ENCODE measurements around the gene ATE1.
"Not testable (repeated sequence)": the region's sequence is repeated elsewhere in the genome, so short reads cannot be mapped to it uniquely, and the experiment has no call there.

Gene ATE1

DNA sequence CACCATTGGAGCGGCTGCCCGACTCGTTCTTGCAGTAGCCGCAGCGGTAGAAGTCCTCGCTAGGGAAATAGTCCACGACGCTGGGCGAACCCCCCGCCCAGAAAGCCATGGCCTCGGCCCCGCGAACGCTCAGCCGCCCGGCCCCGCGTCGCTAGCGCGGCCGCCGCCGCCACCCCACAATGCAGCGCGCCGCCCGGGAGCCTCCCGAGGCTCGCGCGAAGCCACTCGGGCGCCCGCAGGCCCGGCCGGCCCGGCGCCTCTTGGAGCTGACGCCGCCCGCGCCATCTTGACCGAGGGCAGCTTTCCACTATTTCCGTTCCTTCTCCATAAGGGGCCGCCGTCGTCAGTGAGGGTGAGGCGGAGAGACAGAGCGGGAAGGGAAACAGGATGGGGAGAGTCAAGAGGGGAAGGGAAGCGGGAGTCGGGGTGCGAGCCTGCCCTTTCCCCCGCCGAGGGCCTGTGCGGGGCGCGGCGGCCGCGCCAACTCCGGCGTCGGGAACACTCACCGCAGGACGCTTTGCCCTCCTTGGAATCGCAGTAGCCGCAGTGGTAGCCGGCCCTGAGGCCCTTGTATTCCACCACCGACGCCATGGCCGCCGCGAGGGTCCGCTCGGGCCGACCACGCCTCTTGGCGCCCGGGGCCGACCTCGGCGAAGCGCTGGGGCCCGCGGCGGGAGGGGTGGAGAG, at the start of gene ATE1:
Gene ATE1 (minus strand): TSS at position 191 of the 687 bp plus-strand sequence. CDS start 82 bp downstream, at position 109.
- no peaks in the 10 kb centered on the region for H3K9me3 ChIP-seq (ENCODE audit: control insufficient read depth in 1 of 2, low read length in 2 of 2)
- H3K36me3 ChIP-seq (ENCODE audit: control insufficient read depth in 1 of 2, insufficient read depth in 2 of 2, low read length in 2 of 2): peaks cover 0 to 5% of the 10 kb centered on the region in 2 donors
- H3K4me3 ChIP-seq (ENCODE audit: low read depth in 1 of 2, low read length in 2 of 2): peak within 1 kb of the TSS; percentile 88 to 95
- H3K9ac ChIP-seq (ENCODE audit: low read depth in 1 of 2, low read length in 2 of 2): peak within 1 kb of the TSS; percentile 97 to 98
- no peaks in the 10 kb centered on the region for H3K27me3 ChIP-seq (ENCODE audit: control insufficient read depth in 1 of 2, insufficient read depth in 2 of 2, low read length in 2 of 2)
- H3K27ac ChIP-seq (ENCODE audit: low read depth, low read length): peak within 1 kb of the TSS; percentile 92
- H3K4me1 ChIP-seq (ENCODE audit: control insufficient read depth in 1 of 2, insufficient read depth in 2 of 2, low read length in 2 of 2): peaks cover 5 to 33% of the 10 kb centered on the region in 2 donors

DNA sequence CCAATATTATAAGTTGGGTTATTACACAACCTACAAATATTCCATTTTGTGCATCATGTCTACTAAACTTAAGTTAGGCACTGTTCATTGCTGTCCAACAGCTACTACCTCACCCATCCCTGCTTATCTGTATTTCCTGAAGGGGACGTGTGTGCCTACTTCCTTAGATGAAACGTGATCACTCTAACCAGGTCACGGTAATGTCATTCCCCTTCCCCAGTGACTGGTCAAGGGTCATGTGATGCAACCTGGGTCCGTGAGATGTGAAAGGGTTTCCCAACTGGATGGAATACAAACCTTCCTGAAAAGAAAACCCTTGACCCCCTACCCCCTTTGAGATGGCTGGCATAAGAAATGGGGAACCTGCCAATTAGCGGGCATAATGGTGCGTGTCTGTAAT, 48.8 kb upstream of the ATE1 start:
- Histone ChIP-seq H3K36me3 (ENCODE audit: control insufficient read depth in 1 of 2, insufficient read depth in 2 of 2, low read length in 2 of 2) (peaks cover 0 to 1% of the 10 kb centered on the region in 2 donors), H3K27me3 (ENCODE audit: control insufficient read depth in 1 of 2, insufficient read depth in 2 of 2, low read length in 2 of 2) (no peaks in the 10 kb centered on the region), H3K27ac (ENCODE audit: low read depth, low read length) (no peak overlapping the region)

DNA sequence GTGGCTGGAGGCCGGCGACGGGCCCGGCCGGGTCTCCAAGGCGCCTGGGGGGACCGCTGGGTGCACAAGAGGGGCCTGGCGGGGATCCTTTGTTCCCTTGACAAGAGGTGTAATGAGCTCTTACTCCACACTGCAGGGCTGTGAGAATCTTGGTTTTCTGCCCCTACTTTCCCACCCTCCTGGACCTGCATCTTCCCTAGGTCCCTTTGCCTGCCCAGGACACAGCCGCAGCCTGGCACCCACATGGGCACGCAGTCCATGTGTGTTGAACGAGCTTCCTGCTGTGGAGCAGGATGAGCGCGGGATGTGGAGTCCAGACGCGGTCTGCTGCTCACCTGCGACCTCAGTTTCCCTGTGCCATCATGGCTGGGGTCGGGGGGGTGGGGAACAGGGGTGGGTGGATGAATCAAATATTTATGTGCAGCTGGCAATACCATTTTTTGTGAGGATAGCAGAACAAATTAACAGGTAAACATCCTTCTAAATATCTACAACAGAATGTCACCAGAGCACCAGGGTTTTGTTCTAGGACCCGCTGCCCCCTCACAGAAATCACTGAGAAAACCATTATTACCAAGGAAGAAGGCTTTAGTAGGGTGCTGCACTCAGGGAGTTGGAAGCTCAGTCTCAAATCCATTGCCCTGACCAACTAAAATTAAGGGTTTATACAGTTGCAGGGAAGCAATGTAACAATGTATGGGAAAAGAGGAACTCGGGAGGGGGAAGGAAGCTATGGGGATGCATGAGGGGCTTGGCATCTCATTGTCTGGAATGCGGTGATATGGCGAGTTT, 47.7 kb upstream of the ATE1 start:
- Histone ChIP-seq H3K36me3 (ENCODE audit: control insufficient read depth in 1 of 2, insufficient read depth in 2 of 2, low read length in 2 of 2) (peaks cover 3 to 6% of the 10 kb centered on the region in 2 donors), H3K4me1 (ENCODE audit: control insufficient read depth in 1 of 2, insufficient read depth in 2 of 2, low read length in 2 of 2) (peaks cover 10 to 20% of the 10 kb centered on the region in 2 donors), H3K9ac (ENCODE audit: low read depth in 1 of 2, low read length in 2 of 2) (peak overlapping the region; percentile 48 to 92), H3K4me3 (ENCODE audit: low read depth in 1 of 2, low read length in 2 of 2) (peak overlapping the region; percentile 81 to 84), H3K27me3 (ENCODE audit: control insufficient read depth in 1 of 2, insufficient read depth in 2 of 2, low read length in 2 of 2) (no peaks in the 10 kb centered on the region), H3K27ac (ENCODE audit: low read depth, low read length) (peak overlapping the region; percentile 94), H3K9me3 (ENCODE audit: control insufficient read depth in 1 of 2, low read length in 2 of 2) (no peaks in the 10 kb centered on the region)

More for the DNA sequence above, 48.8 kb upstream of the ATE1 start:
- Histone ChIP-seq H3K4me3 (ENCODE audit: low read depth in 1 of 2, low read length in 2 of 2) (no peak overlapping the region), H3K4me1 (ENCODE audit: control insufficient read depth in 1 of 2, insufficient read depth in 2 of 2, low read length in 2 of 2) (peaks cover 10 to 20% of the 10 kb centered on the region in 2 donors), H3K9me3 (ENCODE audit: control insufficient read depth in 1 of 2, low read length in 2 of 2) (no peaks in the 10 kb centered on the region), H3K9ac (ENCODE audit: low read depth in 1 of 2, low read length in 2 of 2) (no peak overlapping the region)

DNA sequence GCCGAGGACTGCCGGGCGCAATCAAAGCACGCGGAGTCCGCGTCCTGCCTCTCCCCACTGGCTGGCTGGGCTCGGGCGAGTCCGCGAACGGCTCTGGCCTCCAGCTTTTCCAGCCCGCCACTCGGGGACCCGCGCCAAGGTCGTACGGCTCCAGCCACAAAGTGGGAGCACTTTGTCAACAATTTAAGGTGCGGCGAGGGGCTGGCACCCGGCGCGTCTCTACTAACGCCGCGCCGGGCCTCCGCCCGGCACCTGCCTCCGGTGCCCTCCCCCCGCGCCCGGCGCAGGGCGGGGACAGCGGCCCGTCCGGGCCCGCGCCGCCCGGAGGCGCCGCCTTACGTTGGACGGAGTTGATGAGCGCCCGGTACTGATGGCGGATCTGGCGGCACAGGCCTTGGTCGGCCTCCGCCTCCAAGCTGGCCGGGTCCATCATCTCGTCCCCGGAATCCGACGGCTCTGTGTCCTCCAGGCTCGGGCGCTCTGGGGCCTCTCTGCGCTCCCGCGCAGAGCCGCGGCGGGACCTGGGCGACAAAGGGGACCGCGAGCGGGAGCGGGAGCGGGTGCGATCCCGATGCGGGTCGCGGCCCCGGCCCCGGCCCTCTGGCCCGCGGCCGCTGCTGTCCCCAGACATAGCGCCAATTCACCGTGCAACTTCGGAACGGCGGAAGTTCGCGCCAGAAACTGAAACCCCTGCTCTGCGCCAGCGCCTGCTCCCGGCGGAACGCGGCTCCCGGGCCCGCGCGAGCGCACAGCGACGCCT, 46.9 kb upstream of the ATE1 start, which contains the start of gene NSMCE4A:
Gene NSMCE4A (minus strand): TSS at position 683 of the 760 bp plus-strand sequence. CDS start 52 bp downstream, at position 631.
- H3K4me3 ChIP-seq (ENCODE audit: low read depth in 1 of 2, low read length in 2 of 2): peak within 1 kb of the TSS; percentile 81 to 84
- no peaks in the 10 kb centered on the region for H3K9me3 ChIP-seq (ENCODE audit: control insufficient read depth in 1 of 2, low read length in 2 of 2)
- H3K36me3 ChIP-seq (ENCODE audit: control insufficient read depth in 1 of 2, insufficient read depth in 2 of 2, low read length in 2 of 2): peaks cover 5 to 8% of the 10 kb centered on the region in 2 donors
- H3K4me1 ChIP-seq (ENCODE audit: control insufficient read depth in 1 of 2, insufficient read depth in 2 of 2, low read length in 2 of 2): peaks cover 10 to 20% of the 10 kb centered on the region in 2 donors
- H3K27ac ChIP-seq (ENCODE audit: low read depth, low read length): peak within 1 kb of the TSS; percentile 94
- H3K9ac ChIP-seq (ENCODE audit: low read depth in 1 of 2, low read length in 2 of 2): peak within 1 kb of the TSS; percentile 77 to 92
- no peaks in the 10 kb centered on the region for H3K27me3 ChIP-seq (ENCODE audit: control insufficient read depth in 1 of 2, insufficient read depth in 2 of 2, low read length in 2 of 2)

DNA sequence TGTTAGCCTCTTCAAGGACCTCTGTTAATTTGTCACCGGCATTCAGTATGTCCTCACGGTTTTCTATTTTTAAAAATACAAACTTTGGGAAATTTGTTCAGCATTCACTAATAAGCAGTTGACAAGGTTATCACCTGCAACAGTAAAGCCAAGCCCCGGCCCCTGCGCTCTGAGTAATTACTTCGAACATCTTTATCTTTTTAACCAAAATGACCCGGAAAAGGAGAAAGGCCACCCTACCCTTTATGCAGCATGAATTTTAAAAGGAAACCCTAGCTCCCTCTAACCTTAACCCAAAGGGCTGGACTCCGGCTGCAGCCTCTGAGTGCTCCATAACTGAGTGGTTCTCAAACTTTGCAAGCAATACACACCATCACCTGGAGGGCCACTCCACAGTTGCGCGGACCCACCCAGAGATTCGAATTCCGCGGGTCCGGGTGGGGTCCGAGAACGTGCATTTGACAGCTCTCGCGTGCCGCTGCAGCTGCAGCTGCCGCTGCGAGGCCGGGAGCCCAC, 46.2 kb upstream of the ATE1 start:
- Histone ChIP-seq H3K9ac (ENCODE audit: low read depth in 1 of 2, low read length in 2 of 2) (peak overlapping the region; percentile 72 to 92), H3K4me3 (ENCODE audit: low read depth in 1 of 2, low read length in 2 of 2) (peak overlapping the region; percentile 81 to 84), H3K9me3 (ENCODE audit: control insufficient read depth in 1 of 2, low read length in 2 of 2) (no peaks in the 10 kb centered on the region), H3K27me3 (ENCODE audit: control insufficient read depth in 1 of 2, insufficient read depth in 2 of 2, low read length in 2 of 2) (no peaks in the 10 kb centered on the region), H3K36me3 (ENCODE audit: control insufficient read depth in 1 of 2, insufficient read depth in 2 of 2, low read length in 2 of 2) (peaks cover 5 to 9% of the 10 kb centered on the region in 2 donors), H3K27ac (ENCODE audit: low read depth, low read length) (peak overlapping the region; percentile 94), H3K4me1 (ENCODE audit: control insufficient read depth in 1 of 2, insufficient read depth in 2 of 2, low read length in 2 of 2) (peaks cover 10 to 20% of the 10 kb centered on the region in 2 donors)

DNA sequence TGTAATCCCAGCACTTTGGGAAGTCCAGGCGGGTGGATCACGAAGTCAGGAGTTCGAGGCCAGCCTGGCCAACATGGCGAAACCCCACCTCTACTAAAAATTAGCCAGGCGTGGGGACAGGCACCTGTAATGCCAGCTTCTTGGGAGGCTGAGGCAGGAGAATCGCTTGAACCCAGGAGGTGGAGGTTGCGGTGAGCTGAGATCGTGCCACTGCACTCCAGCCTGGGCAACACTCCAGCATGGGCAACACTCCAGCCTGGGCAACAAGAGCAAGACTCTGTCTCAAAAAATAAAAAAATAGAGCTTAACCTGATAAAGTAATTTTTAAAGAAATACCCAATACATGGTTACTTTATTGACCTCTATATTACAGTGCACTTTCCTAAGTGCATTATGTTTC, 41.3 kb upstream of the ATE1 start:
- not testable (repeated sequence) for H3K27me3 ChIP-seq (ENCODE audit: control insufficient read depth in 1 of 2, insufficient read depth in 2 of 2, low read length in 2 of 2); H3K4me3 ChIP-seq (ENCODE audit: low read depth in 1 of 2, low read length in 2 of 2); H3K27ac ChIP-seq (ENCODE audit: low read depth, low read length); H3K9ac ChIP-seq (ENCODE audit: low read depth in 1 of 2, low read length in 2 of 2); H3K9me3 ChIP-seq (ENCODE audit: control insufficient read depth in 1 of 2, low read length in 2 of 2)
- Histone ChIP-seq H3K4me1 (ENCODE audit: control insufficient read depth in 1 of 2, insufficient read depth in 2 of 2, low read length in 2 of 2) (peaks cover 10% of the 10 kb centered on the region in 2 donors), H3K36me3 (ENCODE audit: control insufficient read depth in 1 of 2, insufficient read depth in 2 of 2, low read length in 2 of 2) (peaks cover 34 to 48% of the 10 kb centered on the region in 2 donors)

DNA sequence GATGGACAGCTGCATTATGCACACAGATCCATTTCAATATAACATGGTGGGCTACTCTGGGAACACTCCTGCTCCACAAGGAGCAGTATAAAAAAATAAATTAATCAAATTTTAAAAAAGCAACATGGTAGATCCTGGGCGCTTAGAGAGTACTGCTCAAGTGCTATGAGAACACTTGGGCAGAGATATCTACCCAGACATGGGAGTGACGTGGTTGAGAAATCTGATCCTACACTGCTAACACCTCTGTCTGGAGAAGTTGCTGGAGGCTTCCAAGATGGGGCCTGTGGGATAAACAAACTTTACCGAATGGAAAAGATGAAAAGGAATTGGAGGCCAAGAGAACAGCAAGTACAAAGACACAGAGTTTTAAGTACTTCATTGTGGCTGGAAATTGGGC, 38.2 kb upstream of the ATE1 start:
- Histone ChIP-seq H3K4me1 (ENCODE audit: control insufficient read depth in 1 of 2, insufficient read depth in 2 of 2, low read length in 2 of 2) (no peaks in the 10 kb centered on the region), H3K9ac (ENCODE audit: low read depth in 1 of 2, low read length in 2 of 2) (no peak overlapping the region), H3K9me3 (ENCODE audit: control insufficient read depth in 1 of 2, low read length in 2 of 2) (no peaks in the 10 kb centered on the region), H3K27ac (ENCODE audit: low read depth, low read length) (no peak overlapping the region), H3K36me3 (ENCODE audit: control insufficient read depth in 1 of 2, insufficient read depth in 2 of 2, low read length in 2 of 2) (peaks cover 34 to 53% of the 10 kb centered on the region in 2 donors), H3K4me3 (ENCODE audit: low read depth in 1 of 2, low read length in 2 of 2) (no peak overlapping the region), H3K27me3 (ENCODE audit: control insufficient read depth in 1 of 2, insufficient read depth in 2 of 2, low read length in 2 of 2) (no peaks in the 10 kb centered on the region)

DNA sequence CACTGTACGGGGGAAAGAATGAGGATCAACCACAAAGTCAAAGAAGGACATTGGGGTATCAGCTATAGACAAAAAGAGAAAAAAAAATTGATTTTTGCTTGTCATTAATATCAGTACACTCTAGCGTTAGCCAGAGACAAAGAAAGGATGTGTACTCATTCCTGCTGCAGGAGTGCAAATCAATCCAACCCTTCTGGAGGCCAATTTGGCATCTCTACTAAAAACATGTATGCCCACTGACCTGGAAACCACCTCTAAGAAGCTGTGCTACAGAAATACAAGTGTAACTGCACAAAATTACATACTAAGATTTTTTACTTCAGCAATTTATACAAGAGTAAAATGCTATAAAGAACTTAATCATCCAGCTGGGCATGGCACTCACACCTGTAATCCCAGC, 33.6 kb upstream of the ATE1 start:
- Histone ChIP-seq H3K4me3 (ENCODE audit: low read depth in 1 of 2, low read length in 2 of 2) (no peak overlapping the region), H3K36me3 (ENCODE audit: control insufficient read depth in 1 of 2, insufficient read depth in 2 of 2, low read length in 2 of 2) (peaks cover 14 to 43% of the 10 kb centered on the region in 2 donors), H3K9me3 (ENCODE audit: control insufficient read depth in 1 of 2, low read length in 2 of 2) (no peaks in the 10 kb centered on the region), H3K9ac (ENCODE audit: low read depth in 1 of 2, low read length in 2 of 2) (no peak overlapping the region), H3K27me3 (ENCODE audit: control insufficient read depth in 1 of 2, insufficient read depth in 2 of 2, low read length in 2 of 2) (no peaks in the 10 kb centered on the region), H3K4me1 (ENCODE audit: control insufficient read depth in 1 of 2, insufficient read depth in 2 of 2, low read length in 2 of 2) (no peaks in the 10 kb centered on the region), H3K27ac (ENCODE audit: low read depth, low read length) (no peak overlapping the region)

DNA sequence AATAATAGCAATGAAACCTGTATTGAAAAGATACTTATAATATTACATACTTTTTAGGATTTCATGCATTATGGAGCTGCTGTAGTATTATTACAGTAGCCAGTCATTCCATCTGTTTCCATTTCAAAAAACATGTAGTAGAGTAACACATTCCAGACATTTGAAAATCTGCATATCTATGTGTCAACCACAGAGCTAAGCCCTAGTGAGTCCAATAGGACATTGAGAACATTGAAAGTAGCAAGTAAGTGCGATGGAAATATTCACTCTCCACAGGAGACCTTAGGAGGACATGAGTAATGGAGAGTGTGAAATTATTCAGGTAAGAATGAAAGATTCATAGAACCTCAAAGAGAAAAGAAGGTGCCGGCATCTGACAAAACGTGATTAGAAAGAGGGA, 31.8 kb upstream of the ATE1 start:
- H3K27ac ChIP-seq (ENCODE audit: low read depth, low read length): no peak overlapping the region
- H3K4me1 ChIP-seq (ENCODE audit: control insufficient read depth in 1 of 2, insufficient read depth in 2 of 2, low read length in 2 of 2): no peaks in the 10 kb centered on the region
- no peak overlapping the region for H3K4me3 ChIP-seq (ENCODE audit: low read depth in 1 of 2, low read length in 2 of 2)
- no peaks in the 10 kb centered on the region for H3K27me3 ChIP-seq (ENCODE audit: control insufficient read depth in 1 of 2, insufficient read depth in 2 of 2, low read length in 2 of 2)
- no peak overlapping the region for H3K9ac ChIP-seq (ENCODE audit: low read depth in 1 of 2, low read length in 2 of 2)
- peaks cover 4 to 36% of the 10 kb centered on the region in 2 donors for H3K36me3 ChIP-seq (ENCODE audit: control insufficient read depth in 1 of 2, insufficient read depth in 2 of 2, low read length in 2 of 2)
- H3K9me3 ChIP-seq (ENCODE audit: control insufficient read depth in 1 of 2, low read length in 2 of 2): no peaks in the 10 kb centered on the region

All from duodenal mucosa (tissue), 2 donors.